Spleen (tissue), 11 donors: ENCODE measurements around the gene PLA2G2F. TPM values are rescaled to one million over a fixed set of nuclear protein-coding genes. Genes with fewer than 3 reads are reported as not detected.

ENCODE experiments used
- DNase-seq: peaks from one replicate; pipeline ENCODE4 v3.0.0-alpha.2; 2020
- H3K27ac ChIP-seq, 8 donors: fragments of 200-600 bp; sonication (generic) in 7 of 8; 1 replicate in 4 of 8; 2 replicates in 4 of 8; pipeline versions ENCODE4 v1.5.0 to v1.8.0; 2016 to 2021; ENCODE audit warnings: inconsistent platforms in 4 of 8, mild to moderate bottlenecking in 4 of 8, moderate library complexity in 1 of 8
- H3K27me3 ChIP-seq, 7 donors: fragments of 200-600 bp; sonication (generic) in 6 of 7; replicated peaks in 1 of 7; 1 replicate in 4 of 7; 2 replicates in 3 of 7; pipeline versions ENCODE4 v1.5.0 to v1.8.0; 2016 to 2021; ENCODE audit warnings: inconsistent platforms in 3 of 7, mild to moderate bottlenecking in 1 of 7
- H3K36me3 ChIP-seq, 6 donors: fragments of 200-600 bp; sonication (generic) in 5 of 6; 1 replicate in 4 of 6; 2 replicates in 2 of 6; pipeline versions ENCODE4 v1.5.0 to v1.8.0; 2016 to 2021; ENCODE audit warnings: inconsistent platforms in 2 of 6
- H3K4me1 ChIP-seq, 6 donors: fragments of 200-600 bp; sonication (generic) in 5 of 6; 1 replicate in 3 of 6; 2 replicates in 3 of 6; pipeline versions ENCODE4 v1.5.0 to v1.8.0; 2016 to 2021; ENCODE audit warnings: inconsistent platforms in 3 of 6
- H3K4me3 ChIP-seq, 8 donors: fragments of 200-600 bp; sonication (generic) in 7 of 8; 1 replicate in 4 of 8; 2 replicates in 4 of 8; pipeline versions ENCODE4 v1.5.0 to v1.8.0; 2016 to 2021; ENCODE audit warnings: inconsistent platforms in 4 of 8, mild to moderate bottlenecking in 4 of 8, moderate library complexity in 2 of 8
- H3K9me3 ChIP-seq, 8 donors: fragments of 200-600 bp; sonication (generic) in 7 of 8; 1 replicate in 4 of 8; 2 replicates in 4 of 8; pipeline versions ENCODE4 v1.5.0 to v1.8.0; 2016 to 2021; ENCODE audit warnings: inconsistent platforms in 4 of 8
- POLR2A ChIP-seq, 3 donors: fragments of 450-650 bp; IDR thresholded peaks; one replicate each; pipeline ENCODE4 v1.5.1; 2017; ENCODE audit warnings: antibody characterized with exemption in 3 of 3, mild to moderate bottlenecking in 1 of 3
- POLR2AphosphoS5 ChIP-seq, 3 donors: sonication (generic); formaldehyde crosslinking; IDR thresholded peaks; one replicate each; pipeline ENCODE4 v1.5.1; 2017; ENCODE audit warnings: antibody characterized with exemption in 3 of 3
- WGBS, 5 donors: extraction: QIAGEN DNeasy Blood & Tissue Kit in 3 of 5; methylation state at CpG; one replicate each; pipeline versions ENCODE4 v1.1.5 to v1.1.7; 2013 to 2018; 5-methylcytosine and 5-hydroxymethylcytosine counted together
- intact Hi-C: fragments of 100-400 bp; cut with DNase I; formaldehyde crosslinking; loops from one replicate; pipeline ENCODE4 v1.15.0; 2023; ENCODE audit warnings: low total_unique reads
- polyA plus RNA-seq, 3 donors: library from polyadenylated mRNA; stranded (reverse); fragments of 200-250 nt; gene quantifications; one replicate each; pipeline ENCODE4 v1.2.1, GENCODE V29; 2013
- total RNA-seq, 7 donors: library from RNA; depleted of rRNA in 3 of 7; stranded (reverse); fragments of >200 nt in 3 of 7; fragmentation: NEBNext Ultra II Directional in 4 of 7; extraction: Animal tissue kit (Norgen Biotek cat#: 25700) in 4 of 7; gene quantifications; one replicate each; pipeline versions ENCODE4 v1.1.0 to v1.2.1, GENCODE V29; 2016 to 2021
- TF ChIP-seq, protein P1 (sequence below), 11 experiments: fragments of 200-600 bp in 7 of 11; fragments of 450-650 bp in 4 of 11; sonication (generic) in 4 of 11; IDR thresholded peaks in 8 of 11; conservative IDR thresholded peaks in 3 of 11; 1 replicate in 7 of 11; 2 replicates in 4 of 11; pipeline versions ENCODE4 v1.4.0 to v1.8.0; 2016 to 2021; ENCODE audit warnings: antibody characterized with exemption in 11 of 11, inconsistent platforms in 4 of 11, mild to moderate bottlenecking in 1 of 11
- donor health status: healthy with polysubstance abuse.
- donor health status: DM: no; HTN: no; CAD: no; lungs with moderate emphysema.
- donor health status: DM: no; HTN: no; CAD: no.
- donor health status: Bipolar disorder and iron deficiency.
- donor health status: healthy.
- donor health status: DM: no; HTN: no; CAD: no.
- donor health status: DM: yes; HTN: yes; CAD: no.

The PLA2G2F gene
- total and polyA plus RNA-seq, 10 donors, result not detected

DNA sequence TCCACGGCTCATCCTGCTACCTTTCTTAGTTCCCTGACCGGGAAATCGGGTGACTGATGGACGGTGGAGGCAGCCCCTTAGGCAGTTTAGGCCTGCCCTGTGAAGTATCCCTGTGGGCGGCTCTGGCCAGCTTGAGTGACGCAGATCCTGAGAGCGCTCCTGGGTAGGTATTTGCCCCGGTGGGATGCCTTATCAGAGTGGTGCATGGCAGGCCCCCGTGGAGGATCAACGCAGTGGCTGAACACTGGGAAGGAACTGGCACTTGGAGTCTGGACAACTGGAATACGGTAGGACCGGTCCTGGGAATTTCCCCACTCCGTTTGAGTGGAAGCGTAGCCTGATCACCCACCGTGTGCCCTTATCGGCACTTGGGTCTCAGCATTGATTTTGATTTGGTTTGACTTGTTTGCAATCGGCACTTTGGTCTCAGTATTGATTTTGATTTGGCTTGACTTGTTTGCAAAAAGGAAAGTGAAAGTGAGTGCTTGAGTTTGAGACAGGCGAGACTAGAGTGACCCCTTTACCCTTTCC lies 15.2 kb downstream of the PLA2G2F start:
- H3K4me1 ChIP-seq, result peaks cover 3 to 42% (median 30%) of the 10 kb centered on the region in 6 donors
- H3K27ac ChIP-seq, result peak overlapping the region in 6 of 8 donors; percentile 27 to 74 (median 66)
- 66 to 78% (median 73%) methylated on average over 13 to 18 of the region's 18 CpGs for WGBS, 5 donors
- intact Hi-C loops, result loop anchor here (5.0 kb wide), 2 partner anchors 52 to 182 kb away; no protein-coding TSS in a partner anchor
- no peaks in the 10 kb centered on the region for H3K36me3 ChIP-seq
- TF ChIP-seq POLR2AphosphoS5 (IDR thresholded peaks at IDR 0.05) (no peak), POLR2A (IDR thresholded peaks at IDR 0.05) (no peak)
- TF ChIP-seq, protein P1, sequence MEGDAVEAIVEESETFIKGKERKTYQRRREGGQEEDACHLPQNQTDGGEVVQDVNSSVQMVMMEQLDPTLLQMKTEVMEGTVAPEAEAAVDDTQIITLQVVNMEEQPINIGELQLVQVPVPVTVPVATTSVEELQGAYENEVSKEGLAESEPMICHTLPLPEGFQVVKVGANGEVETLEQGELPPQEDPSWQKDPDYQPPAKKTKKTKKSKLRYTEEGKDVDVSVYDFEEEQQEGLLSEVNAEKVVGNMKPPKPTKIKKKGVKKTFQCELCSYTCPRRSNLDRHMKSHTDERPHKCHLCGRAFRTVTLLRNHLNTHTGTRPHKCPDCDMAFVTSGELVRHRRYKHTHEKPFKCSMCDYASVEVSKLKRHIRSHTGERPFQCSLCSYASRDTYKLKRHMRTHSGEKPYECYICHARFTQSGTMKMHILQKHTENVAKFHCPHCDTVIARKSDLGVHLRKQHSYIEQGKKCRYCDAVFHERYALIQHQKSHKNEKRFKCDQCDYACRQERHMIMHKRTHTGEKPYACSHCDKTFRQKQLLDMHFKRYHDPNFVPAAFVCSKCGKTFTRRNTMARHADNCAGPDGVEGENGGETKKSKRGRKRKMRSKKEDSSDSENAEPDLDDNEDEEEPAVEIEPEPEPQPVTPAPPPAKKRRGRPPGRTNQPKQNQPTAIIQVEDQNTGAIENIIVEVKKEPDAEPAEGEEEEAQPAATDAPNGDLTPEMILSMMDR (IDR thresholded peaks at IDR 0.05 in 8 of 11, conservative IDR thresholded peaks at IDR 0.05 in 3 of 11), result no peak
- no peak for DNase-seq
- no peaks in the 10 kb centered on the region for H3K27me3 ChIP-seq
- peaks cover 0 to 26% (median 22%) of the 10 kb centered on the region in 8 donors for H3K9me3 ChIP-seq
- H3K4me3 ChIP-seq, result peak overlapping the region in 2 of 8 donors; percentile 27 to 54

DNA sequence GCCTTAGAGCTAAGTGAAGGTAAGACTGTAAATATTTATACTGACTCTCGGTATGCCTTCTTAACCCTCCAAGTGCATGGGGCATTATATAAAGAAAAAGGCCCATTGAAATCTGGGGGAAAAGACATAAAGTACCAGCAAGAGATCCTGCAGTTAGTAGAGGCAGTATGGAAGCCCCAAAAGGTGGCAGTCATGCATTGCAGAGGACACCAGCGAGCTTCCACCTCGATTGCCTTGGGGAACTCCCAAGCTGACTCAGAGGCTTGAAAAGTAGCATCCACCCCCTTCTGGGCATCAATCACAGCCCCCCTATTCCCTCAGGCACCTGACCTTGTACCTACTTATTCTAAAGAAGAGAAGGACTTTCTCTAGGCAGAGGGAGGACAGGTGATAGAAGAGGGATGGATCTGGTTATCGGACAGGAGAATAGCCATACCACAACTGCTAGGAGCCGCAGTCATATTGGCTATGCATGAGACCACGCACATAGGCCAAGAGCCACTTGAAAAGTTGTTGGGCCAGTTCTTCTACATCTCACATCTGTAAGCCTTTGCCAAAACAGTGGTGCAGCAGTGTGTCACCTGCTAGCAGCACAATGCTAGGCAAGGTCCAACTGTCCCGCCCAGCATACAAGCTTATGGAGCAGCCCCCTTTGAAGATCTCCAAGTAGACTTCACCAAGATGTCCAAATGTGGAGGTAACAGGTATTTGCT lies 19.4 kb downstream of the PLA2G2F start:
- TF ChIP-seq, protein P1 (IDR thresholded peaks at IDR 0.05 in 8 of 11, conservative IDR thresholded peaks at IDR 0.05 in 3 of 11), result no peak
- TF ChIP-seq POLR2A (IDR thresholded peaks at IDR 0.05) (no peak), POLR2AphosphoS5 (IDR thresholded peaks at IDR 0.05) (no peak)
- H3K4me3 ChIP-seq, result no peak overlapping the region
- H3K36me3 ChIP-seq, result no peaks in the 10 kb centered on the region
- WGBS, 5 donors, result 85 to 92% (median 91%) methylated on average over 7 of the region's 7 CpGs
- H3K9me3 ChIP-seq, result peaks cover 4 to 67% (median 63%) of the 10 kb centered on the region in 8 donors
- H3K27ac ChIP-seq, result no peak overlapping the region
- intact Hi-C loops, result no loop called here
- no peak for DNase-seq
- peaks cover 0 to 16% (median 10%) of the 10 kb centered on the region in 6 donors for H3K4me1 ChIP-seq
- H3K27me3 ChIP-seq, result no peaks in the 10 kb centered on the region

DNA sequence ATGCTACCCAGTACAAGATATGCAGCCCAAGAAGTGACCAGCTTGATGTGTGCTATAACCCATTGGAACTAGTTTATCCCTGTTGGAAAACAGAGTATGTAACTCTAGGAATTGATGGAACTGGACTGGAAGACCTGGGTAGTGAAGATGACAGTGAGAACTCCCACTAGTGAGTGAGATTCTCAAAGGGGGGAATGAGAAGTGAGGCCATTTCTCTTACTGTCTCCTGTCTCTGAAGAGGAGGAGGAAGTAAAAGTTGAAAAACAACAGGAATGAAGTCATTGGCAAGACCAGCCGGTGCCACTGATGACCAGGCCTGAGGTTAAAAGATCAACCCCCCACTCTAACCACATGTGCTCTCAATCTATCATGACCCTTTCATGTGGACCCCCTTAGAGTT lies 20.9 kb downstream of the PLA2G2F start:
- H3K4me3 ChIP-seq, result no peak overlapping the region

More for the DNA sequence above, 20.9 kb downstream of the PLA2G2F start:
- no peak overlapping the region for H3K27ac ChIP-seq
- peaks cover 4 to 82% (median 73%) of the 10 kb centered on the region in 8 donors for H3K9me3 ChIP-seq
- TF ChIP-seq POLR2AphosphoS5 (IDR thresholded peaks at IDR 0.05) (no peak), POLR2A (IDR thresholded peaks at IDR 0.05) (no peak)
- TF ChIP-seq, protein P1 (IDR thresholded peaks at IDR 0.05 in 8 of 11, conservative IDR thresholded peaks at IDR 0.05 in 3 of 11), result no peak
- H3K4me1 ChIP-seq, result peaks cover 0 to 13% (median 9%) of the 10 kb centered on the region in 6 donors
- intact Hi-C loops, result no loop called here
- no peaks in the 10 kb centered on the region for H3K27me3 ChIP-seq
- no peak for DNase-seq
- no peaks in the 10 kb centered on the region for H3K36me3 ChIP-seq
- WGBS, 5 donors, result 76 to 83% (median 81%) methylated on average over 1 of the region's 1 CpG
